Measurements from ENCODE around the gene PAPLN. TPM values are rescaled to one million over a fixed set of nuclear protein-coding genes. Genes with fewer than 3 reads are reported as not detected.

PAPLN gene
- total and polyA plus RNA-seq, 2 of the 8 experiments (the other 6 are each of a cell fraction or from before 2014, with no cell fraction given), result 14.8 to 25.6 TPM

- no peak for TF ChIP-seq EP300 (IDR thresholded peaks at IDR 0.05; ENCODE audit: borderline replicate concordance in 1 of 2, low read depth in 2 of 2, low read length in 2 of 2)
These were observed 68.2 kb downstream of the PAPLN start (continued) for GRCh38 chr14:73305499-73305898.

Data from H1 (cell line).